Activated effector memory CD4-positive, alpha-beta T cell treated with Interleukin-2 at 50 U/mL for 16 hours (primary cell): ENCODE measurements around the gene SLC44A1.

Source experiments
- DNase-seq: peaks from one replicate; pipeline ENCODE4 v3.0.0-alpha.2; 2020

SLC44A1 gene

GRCh38 chr9:105275938-105276337 lies 31.5 kb downstream of the SLC44A1 start:
- DNase-seq: no peak

GRCh38 chr9:105278751-105279150 lies 34.3 kb downstream of the SLC44A1 start:
- DNase-seq: no peak

GRCh38 chr9:105280691-105281090 lies 36.2 kb downstream of the SLC44A1 start:
- no peak for DNase-seq

- DNase-seq: no peak
Observed at GRCh38 chr9:105281272-105281671, 36.8 kb downstream of the SLC44A1 start.

- no peak for DNase-seq
Observed at GRCh38 chr9:105281926-105282325, 37.5 kb downstream of the SLC44A1 start.

GRCh38 chr9:105282870-105283621 lies 38.6 kb downstream of the SLC44A1 start:
- no peak for DNase-seq

GRCh38 chr9:105283795-105284194 lies 39.3 kb downstream of the SLC44A1 start:
- no peak for DNase-seq

GRCh38 chr9:105284463-105284862 lies 40.0 kb downstream of the SLC44A1 start:
- DNase-seq: no peak

GRCh38 chr9:105286098-105286497 lies 41.6 kb downstream of the SLC44A1 start:
- no peak for DNase-seq

- DNase-seq: no peak
Observed at GRCh38 chr9:105289305-105289704, 44.9 kb downstream of the SLC44A1 start.

GRCh38 chr9:105290418-105290817 lies 46.0 kb downstream of the SLC44A1 start:
- DNase-seq: no peak

GRCh38 chr9:105290954-105291353 lies 46.5 kb downstream of the SLC44A1 start:
- no peak for DNase-seq

GRCh38 chr9:105291422-105291859 lies 47.0 kb downstream of the SLC44A1 start:
- DNase-seq: no peak

- no peak for DNase-seq
Observed at GRCh38 chr9:105291938-105292337, 47.5 kb downstream of the SLC44A1 start.

GRCh38 chr9:105293408-105293807 lies 49.0 kb downstream of the SLC44A1 start:
- DNase-seq: no peak

GRCh38 chr9:105295201-105295550 lies 50.7 kb downstream of the SLC44A1 start:
- DNase-seq: no peak

- no peak for DNase-seq
Observed at GRCh38 chr9:105295986-105296385, 51.5 kb downstream of the SLC44A1 start.

GRCh38 chr9:105296445-105296844 lies 52.0 kb downstream of the SLC44A1 start:
- no peak for DNase-seq

- DNase-seq: no peak
Observed at GRCh38 chr9:105296877-105297287, 52.4 kb downstream of the SLC44A1 start.

- no peak for DNase-seq
Observed at GRCh38 chr9:105297442-105298075, 53.1 kb downstream of the SLC44A1 start.

- no peak for DNase-seq
Observed at GRCh38 chr9:105299190-105299854, 54.9 kb downstream of the SLC44A1 start.

GRCh38 chr9:105302728-105303127 lies 58.3 kb downstream of the SLC44A1 start:
- DNase-seq: no peak

GRCh38 chr9:105305856-105306255 lies 61.4 kb downstream of the SLC44A1 start:
- DNase-seq: no peak
